HG03558 (cell line): ENCODE measurements around the gene IFT81.
"Not testable (repeated sequence)": the region's sequence is repeated elsewhere in the genome, so short reads cannot be mapped to it uniquely, and the experiment has no call there.

Experiments
- ATAC-seq: cut with Tn5 transposase; IDR thresholded peaks from one replicate; pipeline ENCODE4 v1.9.1; 2021; ENCODE audit warnings: moderate number of reproducible peaks; ENCODE audit not compliant: unreplicated experiment; ENCODE audit errors: extremely low read depth

IFT81 gene

GRCh38 chr12:110124269-110124995 lies at the start of gene IFT81:
IFT81 (plus strand) TSS chr12:110124357; CDS start chr12:110127381, 3,024 bp downstream.
- peak; percentile 49 for ATAC-seq

- no peak for ATAC-seq
Measured at GRCh38 chr12:110075880-110076279, 48.3 kb upstream of the IFT81 start.

GRCh38 chr12:110077800-110078199 lies 46.4 kb upstream of the IFT81 start:
- ATAC-seq = no peak

- peak; percentile 57 for ATAC-seq
Measured at GRCh38 chr12:110079477-110080400, 44.4 kb upstream of the IFT81 start.

- ATAC-seq = no peak
Measured at GRCh38 chr12:110080410-110080809, 43.7 kb upstream of the IFT81 start.

- no peak for ATAC-seq
Measured at GRCh38 chr12:110084314-110085015, 39.7 kb upstream of the IFT81 start.

- ATAC-seq = not testable (repeated sequence)
Measured at GRCh38 chr12:110088216-110088615, 35.9 kb upstream of the IFT81 start.

GRCh38 chr12:110088936-110089335 lies 35.2 kb upstream of the IFT81 start:
- ATAC-seq = no peak

- no peak for ATAC-seq
Measured at GRCh38 chr12:110090266-110091135, 33.7 kb upstream of the IFT81 start.

- no peak for ATAC-seq
Measured at GRCh38 chr12:110091136-110091711, 32.9 kb upstream of the IFT81 start.

- no peak for ATAC-seq
Measured at GRCh38 chr12:110093631-110094311, 30.4 kb upstream of the IFT81 start.

GRCh38 chr12:110100315-110100970 lies 23.7 kb upstream of the IFT81 start:
- peak; percentile 58 for ATAC-seq

- ATAC-seq = no peak
Measured at GRCh38 chr12:110102255-110102654, 21.9 kb upstream of the IFT81 start.

GRCh38 chr12:110104188-110105094 lies 19.7 kb upstream of the IFT81 start:
- ATAC-seq = no peak

- ATAC-seq = no peak
Measured at GRCh38 chr12:110105159-110105558, 19.0 kb upstream of the IFT81 start.

- no peak for ATAC-seq
Measured at GRCh38 chr12:110105986-110106385, 18.2 kb upstream of the IFT81 start.
